GM18517 (cell line): ENCODE measurements around the gene POC1B.

Experiments
- ATAC-seq: cut with Tn5 transposase; IDR thresholded peaks from one replicate; pipeline ENCODE4 v1.9.1; 2021; ENCODE audit warnings: mild to moderate bottlenecking, moderate library complexity; ENCODE audit not compliant: unreplicated experiment

POC1B gene

GRCh38 chr12:89390802-89391673 is 134.8 kb downstream of the POC1B start:
- ATAC-seq: no peak

GRCh38 chr12:89389755-89390661 is 135.8 kb downstream of the POC1B start:
- no peak for ATAC-seq

- ATAC-seq: no peak
Observed at GRCh38 chr12:89386138-89386537, 139.7 kb downstream of the POC1B start.

- ATAC-seq: no peak
Observed at GRCh38 chr12:89384807-89385206, 141.0 kb downstream of the POC1B start.

- ATAC-seq: no peak
Observed at GRCh38 chr12:89384050-89384758, 141.6 kb downstream of the POC1B start.

GRCh38 chr12:89383235-89384049 is 142.4 kb downstream of the POC1B start:
- no peak for ATAC-seq

- no peak for ATAC-seq
Observed at GRCh38 chr12:89382328-89382727, 143.5 kb downstream of the POC1B start.

- no peak for ATAC-seq
Observed at GRCh38 chr12:89379839-89380467, 145.9 kb downstream of the POC1B start.

- no peak for ATAC-seq
Observed at GRCh38 chr12:89379148-89379838, 146.6 kb downstream of the POC1B start.

- no peak for ATAC-seq
Observed at GRCh38 chr12:89376844-89377243, 149.0 kb downstream of the POC1B start.

GRCh38 chr12:89376202-89376529 is 149.7 kb downstream of the POC1B start:
- no peak for ATAC-seq

- no peak for ATAC-seq
Observed at GRCh38 chr12:89373763-89374572, 151.9 kb downstream of the POC1B start.

GRCh38 chr12:89372584-89373370 is 153.1 kb downstream of the POC1B start:
- no peak for ATAC-seq

- ATAC-seq: no peak
Observed at GRCh38 chr12:89370850-89371249, 155.0 kb downstream of the POC1B start.

- no peak for ATAC-seq
Observed at GRCh38 chr12:89370421-89370831, 155.4 kb downstream of the POC1B start.
